Activated T-cell treated with anti-CD3 and anti-CD28 coated beads for 48 hours (primary cell): ENCODE data around the gene TTLL10.

Source experiments
- DNase-seq: peaks from one replicate; pipeline ENCODE4 v3.0.0-alpha.2; 2020; ENCODE audit warnings: low read depth

Gene TTLL10

GRCh38 chr1:1206376-1206965 lies 32.8 kb downstream of the TTLL10 start, which contains the start of gene TNFRSF18:
TNFRSF18 (minus strand) TSS chr1:1206592; CDS start chr1:1206571, 21 bp downstream.
- DNase-seq = no peak

GRCh38 chr1:1206966-1207531 lies 33.4 kb downstream of the TTLL10 start:
- DNase-seq = no peak

- DNase-seq = no peak
Measured at GRCh38 chr1:1207571-1207892, 33.9 kb downstream of the TTLL10 start.

- DNase-seq = no peak
Measured at GRCh38 chr1:1208713-1209433, 35.2 kb downstream of the TTLL10 start.

GRCh38 chr1:1210726-1211540 lies 37.3 kb downstream of the TTLL10 start:
- no peak for DNase-seq

- DNase-seq = no peak
Measured at GRCh38 chr1:1211541-1212441, 38.1 kb downstream of the TTLL10 start.

- no peak for DNase-seq
Measured at GRCh38 chr1:1212780-1213344, 39.2 kb downstream of the TTLL10 start.

GRCh38 chr1:1213345-1214265 lies 39.9 kb downstream of the TTLL10 start, which contains the start of gene TNFRSF4:
TNFRSF4 (minus strand) TSS chr1:1214153; CDS start chr1:1214127, 26 bp downstream.
- DNase-seq = no peak

- no peak for DNase-seq
Measured at GRCh38 chr1:1215080-1215676, 41.5 kb downstream of the TTLL10 start.

GRCh38 chr1:1215881-1216605 lies 42.4 kb downstream of the TTLL10 start:
- no peak for DNase-seq

GRCh38 chr1:1216770-1217620 lies 43.3 kb downstream of the TTLL10 start:
- no peak for DNase-seq

GRCh38 chr1:1217621-1218523 lies 44.2 kb downstream of the TTLL10 start:
- DNase-seq = no peak

GRCh38 chr1:1218524-1219200 lies 45.0 kb downstream of the TTLL10 start:
- no peak for DNase-seq

- DNase-seq = no peak
Measured at GRCh38 chr1:1219341-1219740, 45.7 kb downstream of the TTLL10 start.

GRCh38 chr1:1220197-1220596 lies 46.5 kb downstream of the TTLL10 start:
- no peak for DNase-seq

GRCh38 chr1:1221887-1222574 lies 48.4 kb downstream of the TTLL10 start:
- no peak for DNase-seq
